NCI-H460 (cell line): ENCODE results near the gene UACA. TPM values are rescaled to one million over a fixed set of nuclear protein-coding genes. Genes with fewer than 3 reads are reported as not detected.

Source experiments
- DNase-seq: peaks from one replicate; pipeline ENCODE4 v3.0.0-alpha.2; 2016; ENCODE audit warnings: low read depth; ENCODE audit errors: extremely low read depth
- total RNA-seq: library from RNA; depleted of rRNA; stranded (reverse); fragments of >200 nt; shearing (Covaris generic); gene quantifications from 2 replicates; pipeline ENCODE4 v1.2.3, GENCODE V29; 2014; rRNA removed

UACA gene
- total RNA-seq, 1 experiment from 2014 or later = 28.5 TPM

GRCh38 chr15:70605606-70606410, 157.6 kb downstream of the UACA start:
- DNase-seq = no peak

GRCh38 chr15:70604666-70605315, 158.6 kb downstream of the UACA start:
- DNase-seq = no peak

Other genes with a start within 250 kb of the UACA start
- 66.0 and 78.3 TPM in 2 replicates for gene LARP6, start 90.6 kb upstream of the UACA start, total RNA-seq
- 4.9 and 5.6 TPM in 2 replicates for gene THAP10, start 128.9 kb upstream of the UACA start, total RNA-seq
- 10.0 and 12.5 TPM in 2 replicates for gene LRRC49, start 129.3 kb upstream of the UACA start, total RNA-seq